C4-2B (cell line): ENCODE data around the gene MICAL2.

Experiments used
- ZFX ChIP-seq: fragments of 450-650 bp; IDR thresholded peaks from 2 replicates; pipeline ENCODE4 v1.6.1; 2017
- TF ChIP-seq, protein P1 (sequence below): fragments of 450-650 bp; conservative IDR thresholded peaks from 2 replicates; pipeline ENCODE4 v1.5.1; 2017; ENCODE audit warnings: mild to moderate bottlenecking

DNA sequence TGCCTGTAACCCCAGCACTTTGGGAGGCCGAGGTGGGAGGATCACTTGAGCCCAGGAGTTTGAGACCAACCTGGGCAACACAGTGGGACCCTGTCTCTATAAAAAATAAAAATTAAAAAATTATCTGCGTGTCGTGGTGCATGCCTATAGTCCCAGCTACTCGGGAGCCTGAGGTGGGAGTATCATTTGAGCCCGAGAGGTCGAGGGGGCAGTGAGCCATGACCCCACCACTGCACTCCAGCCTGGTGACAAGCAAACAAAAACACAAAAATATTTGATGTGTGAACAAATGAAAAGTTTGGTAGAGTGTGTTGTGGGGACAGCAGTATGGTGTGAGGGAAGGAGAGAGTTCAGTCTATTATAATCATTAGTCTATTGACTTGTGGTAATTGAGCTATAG is 176.2 kb downstream of the MICAL2 start:
- TF ChIP-seq, protein P1, sequence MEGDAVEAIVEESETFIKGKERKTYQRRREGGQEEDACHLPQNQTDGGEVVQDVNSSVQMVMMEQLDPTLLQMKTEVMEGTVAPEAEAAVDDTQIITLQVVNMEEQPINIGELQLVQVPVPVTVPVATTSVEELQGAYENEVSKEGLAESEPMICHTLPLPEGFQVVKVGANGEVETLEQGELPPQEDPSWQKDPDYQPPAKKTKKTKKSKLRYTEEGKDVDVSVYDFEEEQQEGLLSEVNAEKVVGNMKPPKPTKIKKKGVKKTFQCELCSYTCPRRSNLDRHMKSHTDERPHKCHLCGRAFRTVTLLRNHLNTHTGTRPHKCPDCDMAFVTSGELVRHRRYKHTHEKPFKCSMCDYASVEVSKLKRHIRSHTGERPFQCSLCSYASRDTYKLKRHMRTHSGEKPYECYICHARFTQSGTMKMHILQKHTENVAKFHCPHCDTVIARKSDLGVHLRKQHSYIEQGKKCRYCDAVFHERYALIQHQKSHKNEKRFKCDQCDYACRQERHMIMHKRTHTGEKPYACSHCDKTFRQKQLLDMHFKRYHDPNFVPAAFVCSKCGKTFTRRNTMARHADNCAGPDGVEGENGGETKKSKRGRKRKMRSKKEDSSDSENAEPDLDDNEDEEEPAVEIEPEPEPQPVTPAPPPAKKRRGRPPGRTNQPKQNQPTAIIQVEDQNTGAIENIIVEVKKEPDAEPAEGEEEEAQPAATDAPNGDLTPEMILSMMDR = no peak
- TF ChIP-seq ZFX = no peak
